H1 (cell line): Measurements from ENCODE around the gene TNS1. TPM values are rescaled to one million over a fixed set of nuclear protein-coding genes. Genes with fewer than 3 reads are reported as not detected.

ENCODE experiments used
- CTCF ChIA-PET: fragments of 300-600 bp; sonication (Branson Sonifier 250); formaldehyde crosslinking; loops from one replicate; lab custom pipeline; 2021; ENCODE audit not compliant: partially characterized antibody; lab: Charles Lee
- POLR2A ChIA-PET: fragments of 300-600 bp; sonication (Branson Sonifier 250); formaldehyde crosslinking; loops from one replicate; lab custom pipeline; 2021; ENCODE audit warnings: inconsistent platforms; ENCODE audit not compliant: partially characterized antibody; lab: Charles Lee
- DNase-seq, 2 experiments: peaks; one replicate each; pipeline versions ENCODE4 v3.0.0 to v3.0.0-alpha.2; 2010 to 2022; ENCODE audit warnings: low spot score in 2 of 2, low read depth in 1 of 2, mixed read lengths in 1 of 2
- FAIRE-seq: peaks from 2 replicates; lab custom pipeline; 2011; peaks lifted over from hg19 to GRCh38; lab: Jason Lieb, UNC
- H2AFZ ChIP-seq: 2 replicates; pipeline ENCODE4 v1.8.1; 2012; ENCODE audit warnings: low read length, inconsistent platforms
- H2AK5ac ChIP-seq: 2 replicates; pipeline ENCODE4 v1.6.1; 2013; ENCODE audit warnings: low read depth, low read length
- H2BK120ac ChIP-seq: replicated peaks from 2 replicates; pipeline ENCODE3; 2013; ENCODE audit warnings: low read depth, low read length, inconsistent platforms
- H2BK12ac ChIP-seq: 2 replicates; pipeline ENCODE4 v1.6.1; 2013; ENCODE audit warnings: low read depth, low read length
- H2BK15ac ChIP-seq: 2 replicates; pipeline ENCODE4 v1.6.1; 2013; ENCODE audit warnings: low read length
- H2BK20ac ChIP-seq: 2 replicates; pipeline ENCODE4 v1.6.1; 2013; ENCODE audit warnings: low read length
- H2BK5ac ChIP-seq: 2 replicates; pipeline ENCODE4 v1.6.1; 2013; ENCODE audit warnings: low read depth, low read length
- H3K14ac ChIP-seq: 2 replicates; pipeline ENCODE4 v1.6.1; 2013; ENCODE audit warnings: inconsistent platforms; ENCODE audit not compliant: insufficient read length
- H3K18ac ChIP-seq: 2 replicates; pipeline ENCODE4 v1.6.1; 2013; ENCODE audit warnings: low read length; ENCODE audit errors: extremely low read depth
- H3K23ac ChIP-seq: 2 replicates; pipeline ENCODE4 v1.6.1; 2013; ENCODE audit warnings: inconsistent platforms; ENCODE audit not compliant: insufficient read length
- H3K23me2 ChIP-seq: 2 replicates; pipeline ENCODE4 v1.6.1; 2013; ENCODE audit warnings: low read depth, low read length
- H3K27ac ChIP-seq: 2 replicates; pipeline ENCODE4 v1.6.1; 2011; ENCODE audit warnings: low read depth, low read length, inconsistent platforms
- H3K27me3 ChIP-seq, 4 experiments: replicated peaks in 1 of 4; 1 replicate in 1 of 4; 2 replicates in 3 of 4; pipeline versions ENCODE4 v1.6.1 to v1.8.1; 2011 to 2013; ENCODE audit warnings: low read length in 3 of 4, mild to moderate bottlenecking in 3 of 4, inconsistent platforms in 2 of 4, mixed read lengths in 2 of 4, moderate library complexity in 1 of 4; ENCODE audit not compliant: control insufficient read depth in 3 of 4, insufficient read depth in 3 of 4; ENCODE audit errors: extremely low read depth in 1 of 4
- H3K36me3 ChIP-seq, 4 experiments: 2 replicates each; pipeline versions ENCODE4 v1.6.1 to v1.8.1; 2011 to 2013; ENCODE audit warnings: mild to moderate bottlenecking in 4 of 4, low read length in 3 of 4, moderate library complexity in 2 of 4, control low read depth in 1 of 4, inconsistent platforms in 1 of 4; ENCODE audit not compliant: insufficient read depth in 4 of 4, control insufficient read depth in 2 of 4
- H3K4ac ChIP-seq: replicated peaks from 2 replicates; pipeline ENCODE3; 2013; ENCODE audit warnings: low read length, low read depth, mixed read lengths, inconsistent platforms; ENCODE audit not compliant: insufficient read length
- H3K4me1 ChIP-seq, 4 experiments: replicated peaks in 1 of 4; 1 replicate in 1 of 4; 2 replicates in 3 of 4; pipeline versions ENCODE4 v1.6.1 to v1.8.1; 2011 to 2013; ENCODE audit warnings: low read length in 3 of 4, inconsistent platforms in 2 of 4, mixed read lengths in 1 of 4; ENCODE audit not compliant: insufficient read depth in 4 of 4, control insufficient read depth in 3 of 4
- H3K4me2 ChIP-seq, 2 experiments: 2 replicates each; pipeline versions ENCODE4 v1.6.1 to v1.8.1; 2011 to 2013; ENCODE audit warnings: low read depth in 2 of 2, low read length in 2 of 2, control low read depth in 1 of 2, inconsistent platforms in 1 of 2, mild to moderate bottlenecking in 1 of 2; ENCODE audit not compliant: insufficient read depth in 1 of 2
- H3K4me3 ChIP-seq, 4 experiments: fragments of 200-600, 300-600 bp in 1 of 4; sonication (generic), shearing (Covaris generic), sonication (Bioruptor Twin) in 1 of 4; 2 replicates each; pipeline versions ENCODE4 v1.5.1 to v1.8.1; 2011 to 2016; ENCODE audit warnings: low read length in 4 of 4, low read depth in 3 of 4, control low read depth in 2 of 4, inconsistent platforms in 2 of 4, mild to moderate bottlenecking in 2 of 4, mixed read lengths in 1 of 4, moderate library complexity in 1 of 4; ENCODE audit not compliant: insufficient read depth in 2 of 4; ENCODE audit errors: extremely low read depth in 1 of 4
- H3K56ac ChIP-seq: replicated peaks from 2 replicates; pipeline ENCODE3; 2013; ENCODE audit warnings: low read depth, mild to moderate bottlenecking, mixed read lengths, low read length, inconsistent platforms; ENCODE audit not compliant: insufficient read length
- H3K79me1 ChIP-seq: 2 replicates; pipeline ENCODE4 v1.6.1; 2013; ENCODE audit warnings: low read depth, low read length, control low read depth
- H3K79me2 ChIP-seq, 2 experiments: 2 replicates each; pipeline versions ENCODE4 v1.6.1 to v1.8.1; 2012 to 2013; ENCODE audit warnings: low read length in 2 of 2, mild to moderate bottlenecking in 2 of 2, inconsistent platforms in 1 of 2; ENCODE audit not compliant: insufficient read depth in 2 of 2, control insufficient read depth in 1 of 2
- H3K9ac ChIP-seq, 4 experiments: replicated peaks in 1 of 4; 1 replicate in 1 of 4; 2 replicates in 3 of 4; pipeline versions ENCODE4 v1.6.1 to v1.8.1; 2011 to 2013; ENCODE audit warnings: low read depth in 3 of 4, low read length in 3 of 4, control low read depth in 2 of 4, mild to moderate bottlenecking in 2 of 4, moderate library complexity in 2 of 4, inconsistent platforms in 1 of 4; ENCODE audit errors: extremely low read depth in 1 of 4
- H3K9me3 ChIP-seq, 2 experiments: 2 replicates each; pipeline versions ENCODE4 v1.6.1 to v1.8.1; 2012 to 2013; ENCODE audit warnings: mild to moderate bottlenecking in 2 of 2, moderate library complexity in 2 of 2, control low read depth in 1 of 2, inconsistent platforms in 1 of 2, low read depth in 1 of 2, low read length in 1 of 2, mixed read lengths in 1 of 2; ENCODE audit not compliant: insufficient read depth in 2 of 2
- H4K20me1 ChIP-seq, 2 experiments: replicated peaks in 1 of 2; 2 replicates each; pipeline versions ENCODE3 to v1.8.1; 2011 to 2013; ENCODE audit warnings: inconsistent platforms in 2 of 2, low read length in 2 of 2, mild to moderate bottlenecking in 1 of 2; ENCODE audit not compliant: insufficient read depth in 2 of 2, control insufficient read depth in 1 of 2
- H4K5ac ChIP-seq: 2 replicates; pipeline ENCODE4 v1.6.1; 2013; ENCODE audit warnings: low read length, low read depth, mixed read lengths, inconsistent platforms; ENCODE audit not compliant: insufficient read length
- H4K8ac ChIP-seq: 2 replicates; pipeline ENCODE4 v1.8.0; 2013; ENCODE audit warnings: mild to moderate bottlenecking, moderate library complexity, low read length, inconsistent platforms; ENCODE audit not compliant: insufficient read depth; ENCODE audit errors: extremely low read depth
- H4K91ac ChIP-seq: replicated peaks from 2 replicates; pipeline ENCODE3; 2013; ENCODE audit warnings: low read length, mixed read lengths, inconsistent platforms; ENCODE audit not compliant: insufficient read length
- CBX8 ChIP-seq: fragments of 300-800, 300-1000 bp; sonication (generic); IDR thresholded peaks from 2 replicates; pipeline ENCODE4 v1.7.1; 2016; ENCODE audit warnings: low read depth, low read length, borderline replicate concordance
- CTBP2 ChIP-seq: IDR thresholded peaks from 2 replicates; pipeline ENCODE4 v1.7.0; 2011; ENCODE audit warnings: borderline replicate concordance, mild to moderate bottlenecking, moderate library complexity, mixed read lengths, low read length; ENCODE audit not compliant: insufficient read depth, insufficient read length
- E2F6 ChIP-seq: IDR thresholded peaks from 2 replicates; pipeline ENCODE4 v1.6.1; 2012; ENCODE audit warnings: inconsistent platforms
- EGR1 ChIP-seq: IDR thresholded peaks from 2 replicates; pipeline ENCODE4 v1.6.1; 2011; ENCODE audit warnings: low read depth, low read length, borderline replicate concordance
- RFX5 ChIP-seq: IDR thresholded peaks from 2 replicates; pipeline ENCODE4 v1.6.1; 2011; ENCODE audit warnings: low read depth, low read length, improper control_type of control experiment, borderline replicate concordance
- RNF2 ChIP-seq: fragments of 200-900, 300-1000 bp; sonication (generic); IDR thresholded peaks from 2 replicates; pipeline ENCODE4 v1.7.1; 2016; ENCODE audit warnings: borderline replicate concordance, low read depth, mild to moderate bottlenecking, antibody characterized with exemption, low read length; ENCODE audit not compliant: poor library complexity, severe bottlenecking; ENCODE audit errors: missing control alignments
- SAP30 ChIP-seq: fragments of 300-600 bp; sonication (generic); IDR thresholded peaks from 2 replicates; pipeline ENCODE4 v1.7.1; 2012; ENCODE audit warnings: low read length, moderate library complexity, mild to moderate bottlenecking, inconsistent platforms; ENCODE audit not compliant: insufficient read depth, insufficient replicate concordance
- SP1 ChIP-seq: IDR thresholded peaks from 2 replicates; pipeline ENCODE4 v1.6.1; 2011; ENCODE audit warnings: low read depth, low read length
- SP2 ChIP-seq: IDR thresholded peaks from 2 replicates; pipeline ENCODE4 v1.6.1; 2012; ENCODE audit warnings: mild to moderate bottlenecking, low read length, inconsistent platforms
- SP4 ChIP-seq: IDR thresholded peaks from 2 replicates; pipeline ENCODE4 v1.6.1; 2012; ENCODE audit warnings: low read length, inconsistent platforms
- TAF1 ChIP-seq: IDR thresholded peaks from 2 replicates; pipeline ENCODE4 v1.6.1; 2011; ENCODE audit warnings: mild to moderate bottlenecking, low read depth, low read length
- TAF7 ChIP-seq: optimal IDR thresholded peaks from 2 replicates; pipeline ENCODE3; 2011; ENCODE audit warnings: low read depth, mild to moderate bottlenecking, inconsistent platforms, low read length, moderate library complexity, borderline replicate concordance
- WGBS, 2 experiments: shearing (Covaris generic) in 1 of 2; methylation state at CpG; one replicate each; pipeline versions ENCODE4 v1.1.6 to v1.1.7; 2013 to 2015; ENCODE audit warnings: low lambda C conversion rate in 2 of 2, mixed read lengths in 2 of 2, inconsistent platforms in 1 of 2, low coverage in 1 of 2, missing lambda C conversion rate in 1 of 2; ENCODE audit not compliant: insufficient replicate concordance in 2 of 2, insufficient coverage in 1 of 2, insufficient read length in 1 of 2; ENCODE audit errors: extremely low coverage in 1 of 2, missing lambda C conversion rate in 1 of 2; 5-methylcytosine and 5-hydroxymethylcytosine counted together
- polyA plus RNA-seq, 7 experiments: library from polyadenylated mRNA; depleted of rRNA in 3 of 7; stranded (reverse) in 5 of 7; unstranded in 2 of 7; fragments of >200 nt in 5 of 7; fragments of 200-250 nt in 2 of 7; gene quantifications; 1 replicate in 5 of 7; 2 replicates in 1 of 7; 4 replicates in 1 of 7; pipeline versions ENCODE4 v1.2.1 to v1.2.3, GENCODE V29; 2011 to 2013; ENCODE audit warnings: missing spikeins in 2 of 7, mixed read lengths in 2 of 7
- total RNA-seq: library from RNA; stranded (reverse); fragmentation: NEBNext Ultra II Directional; extraction: Animal tissue kit (Norgen Biotek cat#: 25700); gene quantifications from 2 replicates; pipeline ENCODE4 v1.2.1, GENCODE V29; 2021

Gene TNS1
- total and polyA plus RNA-seq, 2 of the 8 experiments (the other 6 are each of a cell fraction or from before 2014, with no cell fraction given), result 1.5 to 5.1 TPM

GRCh38 chr2:217954051-217954450 lies 48.7 kb downstream of the TNS1 start:
- Histone ChIP-seq H3K23ac (no peak overlapping the region), H4K5ac (no peak overlapping the region), H3K18ac (no peak overlapping the region), H4K91ac (no peak overlapping the region), H3K79me1 (no peaks in the 10 kb centered on the region), H3K27me3 (peaks cover 0 to 3% (median 0%) of the 10 kb centered on the region in 4 experiments; a peak in 1 of 7 replicates), H3K36me3 (no peaks in the 10 kb centered on the region), H2BK20ac (no peak overlapping the region), H3K27ac (no peak overlapping the region), H3K79me2 (no peaks in the 10 kb centered on the region), H3K4me2 (no peak overlapping the region), H2AFZ (no peak overlapping the region), H3K9ac (no peak overlapping the region), H3K9me3 (no peaks in the 10 kb centered on the region), H4K8ac (no peak overlapping the region), H2BK120ac (no peak overlapping the region), H3K23me2 (no peaks in the 10 kb centered on the region), H4K20me1 (peaks cover 0 to 2% of the 10 kb centered on the region in 2 experiments), H3K14ac (no peak overlapping the region), H2BK5ac (no peak overlapping the region), H3K4me1 (peaks cover 0 to 10% (median 3%) of the 10 kb centered on the region in 4 experiments; a peak in 4 of 7 replicates), H3K4ac (no peak overlapping the region), H3K56ac (no peak overlapping the region), H2AK5ac (no peak overlapping the region), H2BK15ac (no peak overlapping the region), H3K4me3 (no peak overlapping the region), H2BK12ac (no peak overlapping the region)
- WGBS, 2 experiments, result 90% methylated on average over 9 of the region's 9 CpGs; no CpG with 5 or more reads in 1 of the 2 experiments
- POLR2A ChIA-PET, result no interaction called here
- FAIRE-seq, result no peak
- TF ChIP-seq SP4, result no peak
- TF ChIP-seq TAF7, result no peak
- TF ChIP-seq CTBP2, result no peak
- TF ChIP-seq E2F6, result no peak
- no peak for TF ChIP-seq TAF1
- TF ChIP-seq SP2, result no peak
- TF ChIP-seq SAP30, result no peak
- no peak for TF ChIP-seq RNF2
- TF ChIP-seq CBX8, result no peak
- no peak for TF ChIP-seq RFX5
- no peak for TF ChIP-seq EGR1
- no peak for TF ChIP-seq SP1
- CTCF ChIA-PET, result interaction anchor here (0.9 to 22.2 kb wide), 12 partner anchors 9 to 168 kb away, joined by 3 to 480 read pairs (median 6); no protein-coding TSS in a partner anchor
- no peak for DNase-seq
